Stimulated activated CD4-positive, alpha-beta T cell treated with anti-CD3 and anti-CD28 coated beads, TNF-alpha, amount 100 ng/mL, for 24 hours (primary cell): ENCODE measurements around the gene MAB21L4.

Experiments
- DNase-seq, 3 experiments: peaks; one replicate each; pipeline ENCODE4 v3.0.0-alpha.2; 2020; ENCODE audit warnings: low read depth in 3 of 3

MAB21L4 gene

GRCh38 chr2:240925191-240925567, 29.2 kb upstream of the MAB21L4 start:
- DNase-seq, result no peak

DNA sequence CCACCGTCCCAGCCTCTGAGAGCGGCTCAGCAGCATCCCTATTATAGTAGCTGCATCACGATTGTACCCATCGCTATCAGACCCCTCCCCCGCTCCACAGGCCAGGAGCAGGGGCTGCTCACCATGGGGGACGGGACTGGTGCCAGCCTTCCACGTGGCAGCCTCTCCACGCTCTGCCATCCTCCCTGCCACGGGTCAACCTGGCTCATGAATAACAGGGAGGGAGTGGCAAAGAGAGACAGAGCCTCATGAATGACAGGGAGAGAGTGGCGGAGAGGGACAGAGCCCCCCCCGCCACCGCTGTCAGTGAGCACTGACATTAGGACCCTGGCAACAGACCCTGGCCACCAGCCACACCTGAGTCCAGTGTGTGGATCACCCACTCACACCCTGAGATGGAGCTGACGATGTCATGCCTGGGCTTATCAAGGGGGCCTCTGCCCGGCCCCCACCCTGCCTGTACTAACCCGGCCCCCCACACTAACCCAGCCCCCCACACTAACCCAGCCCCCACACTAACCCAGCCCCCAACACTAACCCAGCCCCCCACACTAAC, 27.1 kb upstream of the MAB21L4 start:
- DNase-seq, result no peak

GRCh38 chr2:240922245-240922981, 26.5 kb upstream of the MAB21L4 start:
- no peak for DNase-seq

GRCh38 chr2:240921995-240922244, 26.0 kb upstream of the MAB21L4 start:
- DNase-seq, result no peak

- DNase-seq, result no peak
These were observed 25.5 kb upstream of the MAB21L4 start for GRCh38 chr2:240921311-240921994.

DNA sequence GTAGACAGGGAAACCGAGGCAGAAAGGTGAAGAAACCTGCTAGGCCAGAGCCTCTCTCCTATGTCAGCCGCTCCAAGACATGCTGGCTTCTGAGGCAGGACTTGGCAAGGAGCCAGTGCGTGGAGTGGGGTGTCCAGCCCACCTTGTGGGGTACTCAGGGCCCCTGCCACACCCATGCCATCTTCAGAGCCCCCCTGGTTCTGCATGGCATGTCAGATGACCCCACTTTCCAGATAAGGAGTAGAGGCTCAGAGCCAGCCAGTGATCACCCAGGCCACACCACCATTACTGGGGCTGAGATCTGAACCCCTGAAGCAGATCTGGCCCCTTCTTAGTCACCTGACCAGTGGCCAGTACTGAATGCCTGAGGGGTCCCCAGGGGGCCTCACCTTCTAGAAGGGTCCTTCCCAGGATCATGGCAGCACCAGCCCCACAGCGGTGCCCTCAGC, 24.9 kb upstream of the MAB21L4 start:
- no peak for DNase-seq

DNA sequence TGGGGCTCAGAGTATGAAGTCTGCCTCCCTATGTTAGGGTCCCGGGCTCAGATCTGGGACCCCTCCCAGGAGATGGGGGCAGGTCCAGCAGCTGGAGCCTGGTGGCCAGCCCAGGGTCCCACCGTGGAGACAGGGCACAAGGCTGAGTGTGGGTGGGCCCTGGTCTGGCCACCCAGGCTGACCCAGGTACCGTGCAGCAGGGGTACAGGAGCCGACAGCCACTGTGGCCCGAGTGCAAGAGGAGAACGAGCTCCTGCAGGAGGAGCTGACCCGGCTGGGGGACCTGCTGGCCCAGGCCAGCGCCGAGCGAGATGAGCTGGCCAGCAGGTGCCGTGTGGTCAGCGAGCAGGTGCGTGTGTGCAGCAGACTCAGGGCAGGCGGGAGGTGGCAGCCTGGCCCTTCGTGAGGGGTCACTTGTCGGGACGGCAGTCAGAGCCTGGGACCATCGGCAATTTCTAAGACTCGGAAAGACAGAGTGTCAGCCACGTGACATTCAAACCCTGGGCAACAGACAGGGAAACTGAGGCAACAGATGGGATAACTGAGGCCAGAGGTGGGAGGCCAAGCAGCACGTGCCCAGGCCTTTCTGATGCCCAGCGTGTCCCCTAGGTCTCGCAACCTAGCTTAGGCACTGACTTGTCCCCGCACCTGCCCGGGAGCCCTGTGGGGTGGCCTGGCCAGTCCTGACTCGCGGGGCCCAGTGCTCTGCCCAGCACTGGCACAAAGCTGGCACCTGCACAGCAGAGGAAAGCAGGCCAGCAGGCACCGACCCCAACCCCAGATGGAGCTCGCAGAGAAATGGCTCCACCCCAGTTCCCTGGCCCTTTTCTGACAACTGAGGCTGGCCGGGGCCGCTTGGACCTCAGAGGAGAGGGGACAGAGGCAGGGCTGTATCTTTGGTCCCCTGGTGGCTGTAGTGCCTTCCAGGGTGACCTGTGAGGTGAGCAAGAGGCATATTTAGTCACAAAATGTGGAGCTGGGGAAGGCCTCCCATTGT, 24.1 kb upstream of the MAB21L4 start:
- DNase-seq, result no peak

DNA sequence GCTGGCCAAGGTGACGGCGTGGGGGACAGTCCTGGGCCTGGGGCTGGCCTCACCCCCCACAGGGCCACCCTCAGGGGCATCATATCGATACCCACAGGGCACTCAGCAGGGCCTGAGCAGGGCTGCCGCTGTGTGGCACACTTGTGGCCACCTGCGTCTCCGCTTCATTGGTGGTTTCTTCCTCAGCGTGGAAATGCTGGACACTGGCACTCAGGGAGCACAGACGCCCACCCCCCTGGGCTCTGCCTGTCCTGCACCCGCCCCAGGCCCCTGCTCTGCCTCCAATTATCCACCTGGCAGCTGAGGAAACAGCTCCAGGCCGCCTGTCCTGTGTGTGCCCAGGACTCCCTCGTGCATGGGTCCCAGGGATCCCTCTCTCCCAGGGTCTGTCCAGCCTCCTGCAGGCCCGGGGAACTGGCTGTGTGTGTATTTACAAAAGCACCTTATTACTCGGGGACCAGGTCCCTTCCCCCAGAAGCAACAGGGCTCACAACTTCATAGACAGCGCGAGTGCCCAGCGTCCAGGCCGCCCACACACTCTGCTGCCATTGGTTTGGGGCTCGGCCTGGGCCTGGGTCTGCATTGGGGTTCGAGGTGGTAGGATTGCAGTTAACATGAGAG, 23.3 kb upstream of the MAB21L4 start:
- no peak for DNase-seq

- no peak for DNase-seq
These were observed 22.5 kb upstream of the MAB21L4 start for GRCh38 chr2:240918258-240919091.

DNA sequence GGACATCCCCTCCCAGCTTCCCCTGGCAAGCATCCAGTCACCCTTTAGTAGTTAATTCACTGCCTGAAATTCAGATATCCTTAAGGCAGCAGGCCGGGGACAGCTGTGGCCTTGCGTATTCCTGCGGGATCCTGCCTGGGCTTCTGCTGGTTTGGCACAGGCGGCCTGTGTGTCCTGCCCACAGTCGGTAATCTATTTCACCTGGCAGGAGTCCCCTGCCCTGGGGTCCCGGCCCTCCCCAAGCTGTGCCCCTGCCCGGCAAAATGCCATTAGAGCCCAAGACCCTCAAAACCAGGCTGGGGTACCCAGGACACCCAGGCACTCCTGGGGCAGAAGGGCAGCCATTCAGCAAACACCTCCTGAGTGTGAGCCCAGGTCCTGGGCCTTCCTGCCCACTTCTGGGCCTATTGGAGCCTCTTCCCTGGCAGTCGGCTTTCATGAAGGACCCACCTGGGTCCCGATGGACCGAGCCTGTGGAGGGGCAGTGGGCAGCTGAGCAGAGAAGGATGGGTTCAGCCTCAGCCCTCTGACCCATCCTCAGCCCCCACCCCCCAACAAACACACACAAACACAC, 21.8 kb upstream of the MAB21L4 start:
- DNase-seq, result no peak

DNA sequence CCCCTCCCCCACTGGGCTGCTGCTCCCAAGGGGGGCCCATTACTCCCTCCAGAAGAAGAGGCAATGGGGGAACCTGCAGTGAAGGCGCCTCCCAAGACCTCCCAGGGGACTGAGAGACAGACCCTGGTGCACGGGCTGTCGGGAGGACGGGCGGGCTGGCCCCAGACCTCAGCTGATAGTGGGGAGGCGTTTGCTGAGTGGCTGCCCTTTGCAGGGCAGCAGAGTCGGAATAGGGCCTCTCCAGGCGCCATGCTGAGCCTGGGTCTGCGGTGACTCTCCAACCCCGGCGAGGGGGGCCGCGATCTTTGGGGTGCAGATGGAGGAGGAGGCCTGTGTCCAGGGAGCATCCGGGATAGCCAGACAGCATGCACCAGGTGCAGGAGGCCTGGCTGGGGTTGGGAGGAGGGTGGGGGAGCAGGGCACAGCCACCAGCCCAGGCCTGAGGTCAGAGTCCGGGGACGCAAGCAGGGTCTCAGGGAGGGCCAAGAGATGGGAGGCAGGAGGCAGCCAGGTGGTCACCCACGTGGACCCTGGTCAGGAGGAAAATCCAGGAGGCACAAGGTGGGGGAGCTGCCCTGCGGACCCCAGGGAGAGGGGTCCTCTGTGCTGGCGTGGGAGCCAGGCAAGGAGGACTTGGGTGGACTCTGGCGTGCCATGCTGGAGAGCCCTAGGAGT, 21.2 kb upstream of the MAB21L4 start:
- DNase-seq, result no peak

GRCh38 chr2:240916571-240917008, 20.6 kb upstream of the MAB21L4 start:
- DNase-seq, result no peak

GRCh38 chr2:240915526-240916341, 19.8 kb upstream of the MAB21L4 start:
- no peak for DNase-seq

DNA sequence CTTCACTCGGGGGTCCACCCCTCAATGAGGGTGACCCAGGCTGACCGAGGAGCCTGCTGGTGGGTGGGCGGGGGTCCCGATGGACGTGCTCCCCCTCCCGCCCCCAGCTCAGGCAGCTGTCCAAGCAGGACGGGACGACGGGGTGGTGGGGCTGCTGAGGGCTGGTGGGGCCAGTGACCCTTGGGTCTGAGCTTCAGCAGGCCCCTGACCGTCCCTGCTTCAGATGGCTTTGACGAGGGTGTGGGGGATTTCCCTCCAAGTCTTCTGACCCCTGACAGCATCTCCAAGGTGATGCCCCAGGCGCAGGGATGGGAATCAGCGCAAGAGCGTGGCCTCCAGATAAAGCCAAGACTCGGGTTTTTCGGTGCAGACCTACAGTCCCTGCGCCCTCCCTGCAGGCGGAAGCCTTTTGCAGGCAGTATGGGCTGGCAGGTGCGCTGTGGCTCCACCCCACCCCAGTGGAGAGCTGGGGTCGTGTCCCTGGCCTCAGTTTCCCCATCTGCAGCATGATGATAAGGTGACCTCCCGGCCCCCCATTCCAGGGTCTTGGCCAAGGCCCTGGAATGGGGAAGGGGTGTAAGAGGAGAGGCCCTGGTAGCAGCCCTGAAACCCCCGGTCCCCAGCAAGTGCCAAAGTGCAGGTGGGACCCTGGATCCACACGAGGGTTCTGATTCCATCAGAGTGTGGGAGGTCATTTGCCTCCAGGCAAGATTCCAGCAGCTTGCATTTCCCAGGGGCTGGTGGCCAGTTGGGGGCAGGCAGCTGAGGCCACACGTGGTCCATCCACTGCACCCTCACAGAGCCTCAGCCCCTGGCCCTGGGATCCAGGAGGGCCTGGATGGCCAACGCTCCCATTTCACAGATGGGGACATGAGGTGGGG, 18.9 kb upstream of the MAB21L4 start:
- no peak for DNase-seq

DNA sequence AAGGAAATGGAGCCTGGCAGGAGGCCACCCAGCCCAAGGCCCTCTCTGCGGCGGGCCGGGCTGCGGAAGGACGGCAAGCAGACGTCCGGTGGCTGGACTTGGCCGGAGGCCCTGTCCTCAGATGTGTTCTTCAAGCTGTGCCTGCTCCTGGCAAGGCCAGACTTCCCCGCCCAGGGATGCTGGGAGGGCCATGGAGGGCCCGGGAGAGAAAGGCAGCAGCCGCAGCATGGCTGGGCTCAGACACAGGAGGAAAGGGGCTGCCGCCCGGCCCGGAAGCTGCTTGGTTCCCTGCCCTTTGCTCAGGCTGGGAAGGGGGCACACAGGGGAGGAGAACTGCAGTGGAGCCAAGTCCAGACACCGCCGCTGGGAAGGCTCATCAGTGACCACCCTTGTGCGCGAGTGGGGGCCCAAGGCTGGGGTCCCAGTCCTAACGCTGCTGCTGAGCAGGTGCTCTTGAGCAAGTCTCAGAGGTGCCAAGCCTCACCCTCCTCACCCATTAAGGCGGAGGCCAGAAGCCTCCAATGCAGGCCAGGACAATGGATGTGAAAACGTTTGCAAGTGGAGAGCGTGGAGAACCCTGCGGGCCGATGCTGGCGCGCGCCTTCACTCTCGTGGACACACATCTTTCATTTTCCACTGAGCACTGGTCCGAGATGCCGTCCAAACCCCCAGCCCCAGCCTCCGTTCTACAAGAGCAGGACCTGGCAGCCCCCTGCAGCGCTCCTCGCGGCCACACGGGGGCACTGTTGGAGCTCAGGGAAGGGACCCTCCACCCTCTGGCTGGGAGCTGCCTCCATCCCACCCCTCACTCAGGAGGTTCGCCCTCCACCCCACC, 18.1 kb upstream of the MAB21L4 start:
- DNase-seq, result peak; percentile 27 to 62 (median 31)

GRCh38 chr2:240912878-240913809, 17.2 kb upstream of the MAB21L4 start:
- no peak for DNase-seq
